HepG2 (cell line): Measurements from ENCODE around the gene CDK8. TPM values are rescaled to one million over a fixed set of nuclear protein-coding genes. Genes with fewer than 3 reads are reported as not detected.

Experiments
- ATAC-seq: fragments of 200-7000 bp; cut with Tn5 transposase; 3 replicates; pipeline ENCODE4 v1.9.1; 2020; ENCODE audit warnings: mild to moderate bottlenecking, moderate library complexity
- BruUV-seq: library from RNA; stranded (reverse); fragments of 400-500 nt; replicated peaks from 2 replicates; lab custom pipeline; 2021; lab: Mats Ljungman, UMichigan
- CTCF ChIA-PET: fragments of 300-600 bp; formaldehyde crosslinking; extraction: SDS; loops from one replicate; lab custom pipeline; 2021; ENCODE audit warnings: low total read pairs, inconsistent platforms, low intra/inter-chr PET ratio; lab: Yijun Ruan, JAX
- POLR2A ChIA-PET: fragments of 350-600 bp; sonication (Branson Sonifier 250); formaldehyde crosslinking; loops from one replicate; lab custom pipeline; 2020; ENCODE audit warnings: antibody characterized with exemption, inconsistent platforms; lab: Yijun Ruan, JAX
- DNase-seq: peaks from one replicate; pipeline ENCODE4 v3.0.0-alpha.2; 2015; ENCODE audit warnings: low spot score
- FAIRE-seq: peaks from 3 replicates; lab custom pipeline; 2011; peaks lifted over from hg19 to GRCh38; lab: Jason Lieb, UNC
- H2AFZ ChIP-seq: one replicate; pipeline ENCODE4 v1.6.1; 2011; ENCODE audit warnings: low read length, inconsistent platforms
- H3K27ac ChIP-seq: fragments of 300-600 bp; 3 replicates; pipeline ENCODE4 v1.8.0; 2011; ENCODE audit warnings: mixed run types, mild to moderate bottlenecking, mixed read lengths, low read length, inconsistent platforms; ENCODE audit not compliant: insufficient read depth; ENCODE audit errors: extremely low read length
- H3K27me3 ChIP-seq, 2 experiments: fragments of 200-600 bp in 1 of 2; 2 replicates in 1 of 2; 3 replicates in 1 of 2; pipeline versions ENCODE4 v1.6.0 to v1.8.0; 2011; ENCODE audit warnings: low read length in 2 of 2, mild to moderate bottlenecking in 2 of 2, moderate library complexity in 2 of 2, inconsistent platforms in 1 of 2; ENCODE audit not compliant: insufficient read depth in 2 of 2, control insufficient read depth in 1 of 2
- H3K36me3 ChIP-seq, 2 experiments: fragments of 200-600 bp in 1 of 2; replicated peaks in 1 of 2; 2 replicates in 1 of 2; 3 replicates in 1 of 2; pipeline versions ENCODE4 v1.5.1 to v1.8.0; 2011; ENCODE audit warnings: low read length in 2 of 2, inconsistent platforms in 1 of 2; ENCODE audit not compliant: insufficient read depth in 2 of 2, control insufficient read depth in 1 of 2
- H3K4me1 ChIP-seq: 2 replicates; pipeline ENCODE4 v1.5.1; 2012; ENCODE audit warnings: low read length, inconsistent platforms; ENCODE audit not compliant: insufficient read depth
- H3K4me2 ChIP-seq: 2 replicates; pipeline ENCODE4 v1.6.0; 2011; ENCODE audit warnings: low read depth, low read length, inconsistent platforms
- H3K4me3 ChIP-seq, 3 experiments: fragments of 200-600 bp in 1 of 3; sonication (generic), shearing (Covaris generic) in 1 of 3; replicated peaks in 1 of 3; 2 replicates each; pipeline ENCODE4 v1.5.1; 2011 to 2016; ENCODE audit warnings: low read length in 3 of 3, inconsistent platforms in 2 of 3, low read depth in 2 of 3, mild to moderate bottlenecking in 2 of 3, control low read depth in 1 of 3, mixed read lengths in 1 of 3; ENCODE audit not compliant: insufficient read depth in 1 of 3
- H3K79me2 ChIP-seq: one replicate; pipeline ENCODE4 v1.6.1; 2011; ENCODE audit warnings: low read length, inconsistent platforms; ENCODE audit not compliant: insufficient read depth
- H3K9ac ChIP-seq: 2 replicates; pipeline ENCODE4 v1.6.0; 2011; ENCODE audit warnings: mild to moderate bottlenecking, low read depth, low read length, inconsistent platforms; ENCODE audit not compliant: insufficient read depth
- H3K9me3 ChIP-seq: 2 replicates; pipeline ENCODE4 v1.5.1; 2012; ENCODE audit warnings: mild to moderate bottlenecking, low read length
- H4K20me1 ChIP-seq: 2 replicates; pipeline ENCODE4 v1.6.0; 2011; ENCODE audit warnings: inconsistent platforms, mild to moderate bottlenecking, low read length, moderate library complexity; ENCODE audit not compliant: insufficient read depth
- GMEB1 ChIP-seq: sonication (generic); formaldehyde crosslinking; IDR thresholded peaks from 2 replicates; pipeline ENCODE4 v1.5.1; 2020; ENCODE audit warnings: missing genetic modification reagents, mild to moderate bottlenecking, borderline replicate concordance
- HNF1B ChIP-seq: sonication (generic); formaldehyde crosslinking; IDR thresholded peaks from 2 replicates; pipeline ENCODE4 v1.5.1; 2020; ENCODE audit warnings: mild to moderate bottlenecking, moderate library complexity, missing genetic modification reagents
- HNRNPH1 ChIP-seq: fragments of 200-400 bp; formaldehyde crosslinking; optimal IDR thresholded peaks from 2 replicates; pipeline ENCODE3; 2017; ENCODE audit warnings: mild to moderate bottlenecking, low read depth, low read length
- KMT2A ChIP-seq: sonication (generic); formaldehyde crosslinking; IDR thresholded peaks from 2 replicates; pipeline ENCODE4 v1.4.0; 2020; ENCODE audit warnings: missing genetic modification reagents
- NR1H2 ChIP-seq: sonication (generic); formaldehyde crosslinking; IDR thresholded peaks from 2 replicates; pipeline ENCODE4 v1.8.1; 2022; ENCODE audit warnings: low read depth, missing genetic modification reagents, borderline replicate concordance
- SMYD3 ChIP-seq: sonication (generic); formaldehyde crosslinking; IDR thresholded peaks from 2 replicates; pipeline ENCODE4 v1.8.1; 2023; ENCODE audit warnings: mild to moderate bottlenecking, missing genetic modification reagents
- SRY ChIP-seq: sonication (generic); formaldehyde crosslinking; IDR thresholded peaks from 2 replicates; pipeline ENCODE4 v1.8.0; 2022; ENCODE audit warnings: mild to moderate bottlenecking, missing genetic modification reagents
- ZFAT ChIP-seq: sonication (generic); formaldehyde crosslinking; conservative IDR thresholded peaks from 2 replicates; pipeline ENCODE4 v1.8.1; 2023; ENCODE audit warnings: missing genetic modification reagents, inconsistent platforms
- ZNF20 ChIP-seq: sonication (generic); formaldehyde crosslinking; IDR thresholded peaks from 2 replicates; pipeline ENCODE4 v1.4.0; 2020; ENCODE audit warnings: mild to moderate bottlenecking, moderate library complexity, missing genetic modification reagents
- ZNF24 ChIP-seq: fragments of 450-650 bp; IDR thresholded peaks from 2 replicates; pipeline ENCODE4 v1.6.1; 2017; ENCODE audit warnings: antibody characterized with exemption, mild to moderate bottlenecking
- ZNF276 ChIP-seq: sonication (generic); formaldehyde crosslinking; IDR thresholded peaks from 2 replicates; pipeline ENCODE4 v1.4.0; 2020; ENCODE audit warnings: mild to moderate bottlenecking, low read depth, missing genetic modification reagents
- ZNF326 ChIP-seq: sonication (generic); formaldehyde crosslinking; IDR thresholded peaks from 2 replicates; pipeline ENCODE4 v1.4.0; 2020; ENCODE audit warnings: missing genetic modification reagents, borderline replicate concordance
- ZNF354B ChIP-seq: sonication (generic); formaldehyde crosslinking; IDR thresholded peaks from 2 replicates; pipeline ENCODE4 v1.8.0; 2022; ENCODE audit warnings: mild to moderate bottlenecking, missing genetic modification reagents
- ZNF547 ChIP-seq: sonication (generic); formaldehyde crosslinking; IDR thresholded peaks from 2 replicates; pipeline ENCODE4 v1.5.1; 2020; ENCODE audit warnings: mild to moderate bottlenecking, missing genetic modification reagents
- ZUFSP ChIP-seq: sonication (generic); formaldehyde crosslinking; IDR thresholded peaks from 2 replicates; pipeline ENCODE4 v1.9.0; 2021; ENCODE audit warnings: missing genetic modification reagents, mild to moderate bottlenecking, borderline replicate concordance
- WGBS: methylation state at CpG from one replicate; pipeline ENCODE4 v1.1.6; 2017; ENCODE audit warnings: low lambda C conversion rate; 5-methylcytosine and 5-hydroxymethylcytosine counted together
- in situ Hi-C: cut with HindIII; loops from 2 replicates; pipeline ENCODE4 v1.10.0; 2017; ENCODE audit warnings: low pct_unique_long_range_greater_than_20kb; ENCODE audit not compliant: extremely low pct_ligation_motif_present
- intact Hi-C: fragments of 100-400 bp; cut with micrococcal nuclease; formaldehyde crosslinking; loops from one replicate; pipeline ENCODE4 v1.10.0; 2022; ENCODE audit not compliant: unreplicated experiment
- polyA plus RNA-seq, 8 experiments: library from polyadenylated mRNA; depleted of rRNA in 3 of 8; stranded (reverse) in 7 of 8; unstranded in 1 of 8; fragments of >200 nt; fragmentation: Illumina TruSeq in 4 of 8; extraction: Trizol in 4 of 8; gene quantifications; 2 replicates each; pipeline versions ENCODE4 v1.2.1 to v1.2.3, GENCODE V29; 2011 to 2016; ENCODE audit warnings: low read depth in 4 of 8, missing spikeins in 1 of 8, mixed read lengths in 1 of 8; ENCODE audit not compliant: insufficient read depth in 1 of 8
- total RNA-seq, 5 experiments: library from RNA; depleted of rRNA; stranded (reverse); fragments of >200 nt; fragmentation: Illumina TruSeq; extraction: Trizol; gene quantifications; 2 replicates each; pipeline ENCODE4 v1.2.3, GENCODE V29; 2016; ENCODE audit warnings: low read depth in 1 of 5

The CDK8 gene
- total and polyA plus RNA-seq, 2 of the 13 experiments (the other 11 are each of a cell fraction or from before 2014, with no cell fraction given): 15.8 to 16.4 TPM

- no peaks in the 10 kb centered on the region for H3K9me3 ChIP-seq
- TF ChIP-seq ZUFSP (CRISPR knock-in tag): no peak
- TF ChIP-seq ZNF20 (CRISPR knock-in tag): no peak
- TF ChIP-seq ZFAT (CRISPR knock-in tag): no peak
- TF ChIP-seq ZNF547 (CRISPR knock-in tag): no peak
- no peak for TF ChIP-seq GMEB1 (CRISPR knock-in tag)
- TF ChIP-seq ZNF326 (CRISPR knock-in tag): no peak
- no peak for TF ChIP-seq HNF1B (CRISPR knock-in tag)
- TF ChIP-seq HNRNPH1: no peak
- no peak for TF ChIP-seq SMYD3
- TF ChIP-seq NR1H2: no peak
- no peak for TF ChIP-seq ZNF276 (CRISPR knock-in tag)
- no peak for TF ChIP-seq ZNF24
- no peak for TF ChIP-seq SRY
- no peak for TF ChIP-seq ZNF354B (CRISPR knock-in tag)
- TF ChIP-seq KMT2A (CRISPR knock-in tag): no peak
- no peak for ATAC-seq
- ChIA-PET POLR2A (no interaction called here), CTCF (no interaction called here)
- no peak overlapping the region for H3K27ac ChIP-seq
- no peaks in the 10 kb centered on the region for H4K20me1 ChIP-seq
- no peaks in the 10 kb centered on the region for H3K27me3 ChIP-seq
- intact Hi-C loops (loop anchor here (10.0 kb wide), 1 partner anchor 115 kb away; no protein-coding TSS in a partner anchor), in situ Hi-C loops (no loop called here)
- FAIRE-seq: no peak
- no peaks in the 10 kb centered on the region for H3K79me2 ChIP-seq
- 94% methylated on average over 5 of the region's 5 CpGs for WGBS
- no peak overlapping the region for H3K9ac ChIP-seq
- no peaks in the 10 kb centered on the region; a peak in 1 of 5 replicates for H3K36me3 ChIP-seq
- H3K4me3 ChIP-seq: no peak overlapping the region
- no peak for DNase-seq
- no peaks in the 10 kb centered on the region for H3K4me1 ChIP-seq
- no peak overlapping the region for H2AFZ ChIP-seq
- H3K4me2 ChIP-seq: no peak overlapping the region
- no TSS peak for BruUV-seq
These were observed 125.9 kb downstream of the CDK8 start for GRCh38 chr13:26379831-26380230.
